AG10803 (cell line): ENCODE measurements around the gene BMAL1.
"Not testable (repeated sequence)": the region's sequence is repeated elsewhere in the genome, so short reads cannot be mapped to it uniquely, and the experiment has no call there.

ENCODE experiments used
- DNase-seq: peaks from one replicate; pipeline ENCODE4 v3.0.0; 2010; ENCODE audit warnings: low read depth
- H3K4me3 ChIP-seq: 2 replicates; pipeline ENCODE4 v1.5.1; 2011; ENCODE audit warnings: mild to moderate bottlenecking, low read length, control low read depth
- TF ChIP-seq, protein P1 (sequence below): conservative IDR thresholded peaks from 2 replicates; pipeline ENCODE4 v1.5.1; 2011; ENCODE audit warnings: mild to moderate bottlenecking, low read length, control low read depth, inconsistent platforms

The BMAL1 gene

GRCh38 chr11:13251966-13252365 lies 25.6 kb upstream of the BMAL1 start:
- TF ChIP-seq, protein P1, sequence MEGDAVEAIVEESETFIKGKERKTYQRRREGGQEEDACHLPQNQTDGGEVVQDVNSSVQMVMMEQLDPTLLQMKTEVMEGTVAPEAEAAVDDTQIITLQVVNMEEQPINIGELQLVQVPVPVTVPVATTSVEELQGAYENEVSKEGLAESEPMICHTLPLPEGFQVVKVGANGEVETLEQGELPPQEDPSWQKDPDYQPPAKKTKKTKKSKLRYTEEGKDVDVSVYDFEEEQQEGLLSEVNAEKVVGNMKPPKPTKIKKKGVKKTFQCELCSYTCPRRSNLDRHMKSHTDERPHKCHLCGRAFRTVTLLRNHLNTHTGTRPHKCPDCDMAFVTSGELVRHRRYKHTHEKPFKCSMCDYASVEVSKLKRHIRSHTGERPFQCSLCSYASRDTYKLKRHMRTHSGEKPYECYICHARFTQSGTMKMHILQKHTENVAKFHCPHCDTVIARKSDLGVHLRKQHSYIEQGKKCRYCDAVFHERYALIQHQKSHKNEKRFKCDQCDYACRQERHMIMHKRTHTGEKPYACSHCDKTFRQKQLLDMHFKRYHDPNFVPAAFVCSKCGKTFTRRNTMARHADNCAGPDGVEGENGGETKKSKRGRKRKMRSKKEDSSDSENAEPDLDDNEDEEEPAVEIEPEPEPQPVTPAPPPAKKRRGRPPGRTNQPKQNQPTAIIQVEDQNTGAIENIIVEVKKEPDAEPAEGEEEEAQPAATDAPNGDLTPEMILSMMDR = no peak
- H3K4me3 ChIP-seq = no peak overlapping the region
- DNase-seq = no peak

DNA sequence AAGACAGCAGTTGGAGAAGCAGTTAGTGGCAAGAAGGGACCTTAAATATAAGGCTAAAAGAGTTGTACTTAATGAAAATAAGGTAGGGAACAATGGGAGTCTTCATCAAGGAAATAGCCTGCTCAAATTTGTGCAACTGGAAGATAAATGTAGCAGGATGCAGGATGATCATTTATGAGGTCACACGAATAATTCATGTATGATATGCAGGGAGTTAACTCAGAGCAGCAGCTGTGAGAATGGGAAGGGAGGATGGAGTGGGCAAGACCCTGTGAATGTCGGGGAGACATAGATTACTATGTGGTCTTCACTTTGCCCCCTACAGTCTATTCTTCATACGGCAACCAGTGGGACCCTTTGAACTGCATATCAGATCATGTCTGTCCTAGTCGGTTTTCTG lies 25.2 kb upstream of the BMAL1 start:
- TF ChIP-seq, protein P1 = no peak
- no peak for DNase-seq

DNA sequence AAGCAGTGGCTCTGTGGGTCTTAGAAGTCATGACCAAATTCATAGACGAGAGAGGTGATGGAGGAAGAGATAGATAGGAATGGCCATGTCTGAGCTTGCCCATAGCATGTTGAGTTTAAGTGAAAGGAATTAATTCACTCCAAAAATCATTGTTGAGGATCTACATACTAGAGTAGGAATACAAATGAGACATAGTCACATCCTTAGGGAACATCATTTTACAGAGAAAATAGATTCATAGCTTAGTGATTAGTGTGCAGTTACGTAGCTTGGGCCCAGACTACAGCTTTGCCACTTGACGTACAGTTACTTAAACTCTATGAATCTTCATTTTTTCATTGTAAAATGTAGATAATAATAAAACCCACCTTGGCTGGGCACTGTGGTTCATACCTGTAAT lies 21.4 kb upstream of the BMAL1 start:
- H3K4me3 ChIP-seq = no peak overlapping the region
- peak; percentile 15 for DNase-seq
- TF ChIP-seq, protein P1 = no peak

More for the DNA sequence above, 25.2 kb upstream of the BMAL1 start:
- H3K4me3 ChIP-seq = no peak overlapping the region

- not testable (repeated sequence) for DNase-seq, H3K4me3 ChIP-seq
Observed at GRCh38 chr11:13258061-13258460, 19.5 kb upstream of the BMAL1 start.

GRCh38 chr11:13258855-13259254 lies 18.7 kb upstream of the BMAL1 start:
- no peak overlapping the region for H3K4me3 ChIP-seq
- TF ChIP-seq, protein P1 = no peak
- DNase-seq = no peak

DNA sequence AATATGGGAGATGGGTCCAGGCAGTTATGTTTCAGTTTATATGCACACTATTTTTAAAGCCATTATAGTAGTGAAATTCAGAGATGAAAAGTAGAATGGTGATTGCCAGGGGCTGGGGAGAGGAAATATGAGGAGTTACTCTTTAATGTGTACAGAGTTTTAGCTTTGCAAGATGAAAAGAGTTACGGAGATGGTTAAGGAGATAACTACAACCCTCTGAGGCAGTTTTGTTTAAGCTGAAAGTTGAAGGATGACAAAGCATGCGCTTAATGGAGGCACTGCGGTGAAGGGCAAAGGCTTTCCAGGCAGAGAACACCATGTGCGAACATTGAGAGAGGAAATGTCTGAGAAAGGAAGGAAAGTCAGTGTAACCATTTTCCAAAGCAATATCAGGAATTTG lies 18.2 kb upstream of the BMAL1 start:
- TF ChIP-seq, protein P1 = no peak
- H3K4me3 ChIP-seq = no peak overlapping the region
- no peak for DNase-seq

DNA sequence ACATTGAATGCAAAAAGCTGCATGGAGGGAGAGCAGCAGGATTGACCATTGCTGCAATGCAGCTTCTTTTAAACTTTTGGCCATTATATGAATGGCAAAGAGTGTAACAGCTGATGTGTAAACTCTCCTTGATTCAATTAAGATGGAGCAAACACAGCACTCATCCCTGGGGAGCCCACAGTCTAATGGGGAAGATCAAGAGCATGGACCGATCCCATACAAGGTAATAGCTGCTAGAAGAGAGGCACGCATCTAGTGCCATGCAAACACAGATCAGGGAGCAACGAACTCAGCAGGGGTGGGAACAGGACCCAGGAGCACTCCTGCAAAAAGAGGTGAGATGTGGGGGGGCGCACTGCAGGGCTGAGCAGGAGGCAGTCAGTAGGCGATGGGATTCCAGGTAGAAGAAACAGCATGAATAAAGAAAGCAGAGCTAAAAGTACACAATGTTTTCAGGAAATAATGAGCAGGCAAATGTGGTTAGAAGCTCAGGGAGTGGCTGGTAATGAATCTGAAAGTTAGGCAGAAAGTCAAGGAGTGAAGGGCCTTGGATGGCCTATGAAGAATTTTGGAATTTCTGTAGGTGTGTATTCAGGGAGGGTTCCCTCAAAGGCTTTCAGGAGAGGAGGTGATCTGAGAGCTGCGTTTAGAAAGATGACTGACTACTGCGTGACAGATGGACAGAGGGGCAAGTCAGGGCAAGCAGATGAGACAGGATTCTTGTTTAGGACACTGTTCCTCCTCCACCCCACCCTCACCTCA lies 17.2 kb upstream of the BMAL1 start:
- TF ChIP-seq, protein P1 = no peak
- H3K4me3 ChIP-seq = no peak overlapping the region
- peak; percentile 16 for DNase-seq
